ENCODE results near the gene AFAP1.
A peak's percentile ranks its signal among the peaks of the same experiment; 100 is the strongest.

Gene AFAP1

DNA sequence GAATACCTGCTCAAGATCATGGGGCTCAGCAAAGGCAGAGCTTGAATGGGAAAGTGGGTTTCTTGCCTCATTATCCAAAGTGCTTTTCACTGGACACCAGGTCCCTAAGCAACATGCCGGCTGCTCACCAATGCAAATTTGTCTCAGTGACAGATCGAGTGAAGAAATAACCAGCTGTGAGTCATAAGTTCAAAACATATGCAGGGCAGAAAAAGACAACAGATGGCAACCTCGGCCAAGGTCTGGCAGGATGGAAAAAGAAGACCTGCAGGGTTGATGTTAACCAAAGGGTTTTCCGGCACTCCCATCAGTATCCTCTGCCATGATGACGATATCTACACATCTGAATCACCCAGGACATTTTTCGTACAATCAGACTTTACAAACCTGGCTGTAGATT, 124.1 kb downstream of the AFAP1 start:
- DNase-seq, result no peak

DNA sequence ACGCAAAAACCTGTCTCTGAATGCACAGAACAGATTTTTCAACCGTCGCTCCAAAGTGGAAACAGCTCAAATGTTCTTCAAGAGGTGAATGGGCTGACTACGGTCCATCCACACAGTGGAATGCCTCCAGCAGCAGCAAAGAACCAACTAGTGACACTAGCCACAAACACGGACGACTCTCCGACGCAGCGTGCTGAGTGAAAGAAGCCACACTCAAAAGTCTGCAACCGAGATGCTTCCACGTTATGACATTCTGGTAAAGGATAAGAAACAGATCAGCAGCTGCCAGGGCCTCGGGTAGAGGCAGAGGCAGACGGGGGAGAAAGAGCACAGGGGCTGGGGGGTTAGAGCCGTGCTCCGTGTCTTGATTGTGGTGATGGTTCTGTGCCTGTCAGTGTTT, 125.2 kb downstream of the AFAP1 start:
- DNase-seq, result no peak

GRCh38 chr4:7813674-7814073, 126.0 kb downstream of the AFAP1 start:
- DNase-seq, result no peak

- DNase-seq, result no peak
These were observed 126.7 kb downstream of the AFAP1 start for GRCh38 chr4:7812921-7813320.

GRCh38 chr4:7812231-7812857, 127.3 kb downstream of the AFAP1 start:
- DNase-seq, result no peak

- DNase-seq, result no peak
These were observed 128.0 kb downstream of the AFAP1 start for GRCh38 chr4:7811536-7812191.

- DNase-seq, result no peak
These were observed 128.7 kb downstream of the AFAP1 start for GRCh38 chr4:7810783-7811535.

GRCh38 chr4:7808752-7809151, 130.9 kb downstream of the AFAP1 start:
- DNase-seq, result no peak

- DNase-seq, result no peak
These were observed 131.5 kb downstream of the AFAP1 start for GRCh38 chr4:7808181-7808580.

DNA sequence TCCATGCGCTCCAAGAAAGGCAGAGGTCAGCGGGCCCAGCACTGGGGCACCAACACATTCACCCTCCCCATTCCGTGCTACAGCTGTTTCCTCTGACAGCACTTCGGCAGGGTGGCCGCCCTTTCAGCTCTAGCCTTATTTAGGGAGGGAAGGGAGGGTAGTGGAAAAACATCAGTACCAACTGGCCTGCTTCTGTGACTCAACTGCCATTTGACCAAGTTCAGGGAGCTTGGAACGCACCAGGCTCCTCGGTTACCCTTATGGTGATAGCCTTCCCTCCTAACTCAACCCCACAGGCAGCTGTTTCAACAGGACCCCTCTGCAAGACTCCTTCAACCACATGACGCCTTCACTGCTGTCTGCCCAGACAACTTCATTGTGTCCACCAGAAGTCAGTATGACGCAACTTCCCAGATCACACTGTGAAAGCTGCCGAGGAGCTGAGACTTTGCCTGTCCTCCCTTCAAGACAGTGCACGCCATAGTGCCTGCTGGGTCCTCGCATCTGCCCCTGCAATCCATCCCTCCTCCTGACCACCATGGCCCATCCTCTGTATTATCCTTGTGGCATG, 132.2 kb downstream of the AFAP1 start:
- DNase-seq, result no peak

- DNase-seq, result no peak
These were observed 133.1 kb downstream of the AFAP1 start for GRCh38 chr4:7806338-7807090.

- no peak for DNase-seq
These were observed 133.9 kb downstream of the AFAP1 start for GRCh38 chr4:7805533-7806337.

GRCh38 chr4:7804756-7805385, 134.8 kb downstream of the AFAP1 start:
- DNase-seq, result no peak

DNA sequence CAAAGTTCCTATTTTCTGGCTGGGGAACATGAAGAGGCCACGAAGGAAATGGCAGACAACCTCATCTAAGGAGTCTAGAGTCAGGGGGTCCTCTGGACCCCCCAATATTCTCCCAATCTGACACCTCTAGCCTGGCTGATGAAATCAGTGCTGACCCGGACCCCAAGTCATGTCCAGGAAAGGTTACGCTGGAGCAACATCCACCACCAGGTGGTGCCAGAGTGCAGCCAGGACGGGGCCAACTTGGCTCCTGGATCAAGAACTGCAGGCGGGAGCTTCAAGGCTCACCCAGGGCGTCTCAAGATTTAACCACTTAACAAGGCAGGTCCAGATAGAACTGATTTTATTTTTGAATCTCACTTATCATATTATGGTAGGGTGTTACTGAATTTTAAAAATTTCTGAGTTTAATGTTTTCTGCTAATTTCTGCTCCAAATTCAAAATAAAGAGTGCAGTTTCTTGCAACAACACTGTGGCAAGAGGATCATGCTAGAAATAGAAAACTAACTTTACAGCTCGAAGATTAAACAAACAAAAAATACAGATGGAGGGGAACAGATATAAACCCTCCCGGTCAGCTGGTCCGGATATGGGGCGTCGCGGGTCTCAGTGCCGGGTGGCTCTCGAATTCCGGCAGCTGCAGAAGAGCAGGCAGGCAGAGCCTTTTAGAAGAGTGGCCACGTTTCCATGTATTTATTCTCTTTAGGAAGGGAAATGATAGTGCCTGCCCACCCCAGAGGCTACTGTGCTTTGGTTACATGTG, 135.5 kb downstream of the AFAP1 start:
- DNase-seq, result peak; percentile 86

DNA sequence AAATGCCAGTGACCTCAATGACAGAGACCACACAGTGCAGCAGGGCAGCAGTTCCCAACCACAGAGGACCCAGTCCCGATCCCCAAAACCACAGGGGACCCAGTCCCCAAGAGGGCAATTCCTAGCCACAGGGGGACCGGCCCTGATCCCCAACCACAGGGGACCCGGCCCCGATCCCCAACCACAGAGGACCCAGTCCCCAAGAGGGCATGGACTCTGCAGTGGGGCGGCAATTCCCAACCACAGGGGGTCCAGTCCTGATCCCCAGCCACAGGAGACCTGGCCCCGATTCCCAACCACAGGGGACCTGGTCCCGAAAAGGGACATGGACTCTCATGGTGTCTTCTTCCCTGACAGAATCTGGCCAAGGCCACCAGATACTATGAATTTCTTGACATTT, 136.3 kb downstream of the AFAP1 start:
- no peak for DNase-seq

- peak; percentile 79 for DNase-seq
These were observed 137.5 kb downstream of the AFAP1 start for GRCh38 chr4:7802093-7802726.

GRCh38 chr4:7801641-7802040, 138.0 kb downstream of the AFAP1 start:
- DNase-seq, result no peak

GRCh38 chr4:7801001-7801400, 138.7 kb downstream of the AFAP1 start:
- DNase-seq, result no peak

DNA sequence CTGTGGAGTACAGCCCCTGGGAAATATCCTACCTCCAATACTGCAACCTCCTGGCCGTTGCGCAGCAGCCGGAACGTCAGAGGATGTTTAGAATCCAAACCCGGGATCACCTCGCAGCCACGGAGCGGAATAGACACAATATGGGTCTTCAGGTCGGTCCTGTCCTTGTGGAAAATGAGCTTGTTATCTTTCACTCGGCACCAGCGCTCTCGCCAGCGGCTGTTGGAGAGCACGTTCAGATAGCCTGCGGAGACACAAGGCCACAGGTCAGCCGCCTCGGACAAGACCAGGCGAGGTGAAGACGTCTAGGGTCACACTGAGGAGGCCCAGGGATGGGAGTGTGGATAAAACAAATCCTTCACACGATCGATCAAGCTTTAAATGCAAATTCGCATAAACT, 139.3 kb downstream of the AFAP1 start:
- DNase-seq, result no peak

DNA sequence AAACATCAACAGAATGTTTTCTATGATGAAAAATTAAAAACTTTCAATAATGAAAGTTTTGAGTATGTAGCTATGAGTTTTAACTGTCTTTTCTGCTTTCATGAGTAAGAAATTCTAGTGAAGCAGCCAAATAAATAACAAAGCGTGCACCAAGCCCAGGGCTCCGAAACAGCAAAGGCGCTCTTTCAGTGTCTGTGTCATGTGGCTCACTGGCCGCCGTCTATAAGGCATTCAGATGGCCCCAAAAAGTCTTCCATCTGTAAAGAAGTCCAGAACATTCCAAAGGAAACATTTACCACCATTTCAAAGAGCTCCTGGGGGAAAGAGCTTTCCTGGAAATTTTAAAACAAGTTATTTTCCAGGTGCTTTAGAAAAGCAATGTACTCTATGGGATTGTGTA, 139.9 kb downstream of the AFAP1 start:
- DNase-seq, result no peak

Measured in activated CD4-positive, alpha-beta T cell treated with anti-CD3 and anti-CD28 coated beads, Interleukin-2, amount 50 U/mL, for 1 hour (primary cell).